HL-60 (cell line): ENCODE measurements around the gene PNPLA2.

Source experiments
- CTCF ChIP-seq: IDR thresholded peaks from one replicate; pipeline ENCODE4 v1.5.1; 2011; ENCODE audit warnings: low read length, control low read depth, inconsistent platforms; ENCODE audit not compliant: insufficient read depth
- GABPA ChIP-seq: IDR thresholded peaks from 2 replicates; pipeline ENCODE4 v1.6.1; 2012; ENCODE audit warnings: low read depth
- POLR2AphosphoS5 ChIP-seq: IDR thresholded peaks from 2 replicates; pipeline ENCODE4 v1.6.1; 2012; ENCODE audit warnings: low read depth
- REST ChIP-seq: IDR thresholded peaks from 2 replicates; pipeline ENCODE4 v1.6.1; 2012; ENCODE audit warnings: low read depth; ENCODE audit not compliant: insufficient replicate concordance

GRCh38 chr11:800473-800872, 18.2 kb upstream of the PNPLA2 start:
- TF ChIP-seq POLR2AphosphoS5 (no peak), REST (no peak), CTCF (no peak), GABPA (no peak)
